GM06990 (cell line): ENCODE measurements around the gene TEX2.

Experiments used
- DNase-seq: peaks from one replicate; pipeline ENCODE4 v3.0.0-alpha.2; 2011; ENCODE audit not compliant: insufficient read length; ENCODE audit errors: extremely low read depth
- H3K27me3 ChIP-seq: replicated peaks from 2 replicates; pipeline ENCODE4 v1.6.0; 2011; ENCODE audit warnings: low read length; ENCODE audit not compliant: control insufficient read depth, insufficient read depth
- H3K36me3 ChIP-seq: 2 replicates; pipeline ENCODE4 v1.5.1; 2011; ENCODE audit warnings: low read length; ENCODE audit not compliant: control insufficient read depth, insufficient read depth
- H3K4me3 ChIP-seq: replicated peaks from 2 replicates; pipeline ENCODE4 v1.5.1; 2011; ENCODE audit warnings: low read depth, mild to moderate bottlenecking, control low read depth, low read length
- CTCF ChIP-seq: IDR thresholded peaks from 2 replicates; pipeline ENCODE4 v1.5.1; 2011; ENCODE audit warnings: low read length, control low read depth, mild to moderate bottlenecking, inconsistent platforms; ENCODE audit not compliant: insufficient read depth, poor library complexity, severe bottlenecking

The TEX2 gene

GRCh38 chr17:64300699-64300965 lies 37.6 kb upstream of the TEX2 start:
- Histone ChIP-seq H3K27me3 (peaks cover 2% of the 10 kb centered on the region), H3K36me3 (no peaks in the 10 kb centered on the region), H3K4me3 (no peak overlapping the region)
- no peak for DNase-seq
- no peak for TF ChIP-seq CTCF

DNA sequence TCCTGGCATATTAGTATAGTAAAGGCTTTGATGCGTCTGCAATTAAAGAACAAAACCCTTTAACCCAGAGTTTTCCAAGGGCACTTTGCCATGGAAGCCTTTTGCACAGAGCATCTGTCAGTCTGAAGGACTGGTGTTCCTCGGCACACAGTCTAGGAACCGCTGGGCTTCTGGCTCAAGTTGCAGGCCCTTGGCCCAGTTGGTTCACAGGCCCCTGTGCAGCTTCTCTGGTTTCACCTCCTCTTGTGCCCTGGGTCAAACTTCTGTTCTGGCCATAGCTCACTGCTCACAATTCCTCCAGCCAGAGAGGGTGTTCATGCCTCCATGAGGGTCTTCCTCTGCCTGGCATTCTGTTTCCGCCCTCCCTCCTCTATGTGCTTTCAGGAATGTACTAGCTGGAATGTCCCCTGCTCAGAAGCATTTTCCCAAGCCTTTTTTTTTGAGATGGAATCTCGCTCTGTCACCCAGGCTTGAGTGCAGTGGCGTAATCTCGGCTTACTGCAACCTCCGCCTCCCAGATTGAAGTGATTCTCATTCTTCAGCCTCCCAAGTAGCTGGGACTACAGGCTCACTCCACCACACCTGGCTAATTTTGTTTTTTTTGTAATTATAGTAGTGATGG lies 34.5 kb upstream of the TEX2 start:
- Histone ChIP-seq H3K4me3 (no peak overlapping the region), H3K27me3 (no peaks in the 10 kb centered on the region; the same call in 1 of the 2 replicates), H3K36me3 (no peaks in the 10 kb centered on the region)
- DNase-seq, result no peak
- no peak for TF ChIP-seq CTCF

DNA sequence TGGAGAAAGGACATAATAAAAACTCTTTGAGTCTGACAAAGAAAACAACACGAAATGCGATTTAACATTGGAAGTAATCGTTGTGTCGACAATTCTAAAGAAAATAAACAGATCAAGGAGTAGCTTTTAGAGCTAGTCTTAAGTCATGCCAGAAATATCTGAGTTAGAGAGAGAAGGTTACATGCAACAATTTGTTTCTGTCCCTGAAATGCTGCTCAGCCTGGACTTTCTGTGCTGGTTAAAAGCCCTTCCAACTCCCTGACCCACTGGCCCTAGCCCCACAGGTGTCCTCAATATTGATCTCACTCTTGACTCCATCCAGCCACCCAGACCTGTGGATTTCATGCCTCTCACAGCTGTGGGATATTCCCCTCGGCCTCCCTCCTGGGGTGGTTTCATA lies 33.2 kb upstream of the TEX2 start:
- H3K27me3 ChIP-seq, result no peaks in the 10 kb centered on the region
- TF ChIP-seq CTCF, result no peak
- H3K4me3 ChIP-seq, result no peak overlapping the region
- H3K36me3 ChIP-seq, result no peaks in the 10 kb centered on the region
- DNase-seq, result no peak

DNA sequence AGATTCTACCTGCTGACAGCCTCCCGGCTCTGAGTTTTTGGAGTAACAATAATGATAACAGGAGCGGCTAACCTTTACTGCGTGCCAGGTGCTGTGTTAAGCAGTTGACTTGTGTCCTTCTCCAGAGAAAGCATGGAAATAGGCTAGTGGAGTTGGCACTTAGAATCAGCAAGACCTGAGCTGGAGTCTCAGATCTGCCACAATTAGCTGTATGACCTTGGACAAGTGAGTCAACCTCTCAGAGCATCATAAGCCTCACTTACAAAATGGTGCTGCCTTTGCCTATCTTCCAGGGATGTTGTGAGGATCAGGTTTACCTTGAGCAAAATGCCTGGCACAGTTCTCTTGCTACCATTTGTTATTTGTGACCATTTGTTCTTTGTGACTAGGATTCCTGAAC lies 32.1 kb upstream of the TEX2 start:
- DNase-seq, result no peak
- Histone ChIP-seq H3K27me3 (no peaks in the 10 kb centered on the region), H3K4me3 (no peak overlapping the region), H3K36me3 (no peaks in the 10 kb centered on the region)
- no peak for TF ChIP-seq CTCF

GRCh38 chr17:64291268-64291851 lies 28.3 kb upstream of the TEX2 start:
- Histone ChIP-seq H3K36me3 (no peaks in the 10 kb centered on the region), H3K4me3 (no peak overlapping the region), H3K27me3 (no peaks in the 10 kb centered on the region)
- no peak for DNase-seq
- peak; percentile 54 for TF ChIP-seq CTCF

DNA sequence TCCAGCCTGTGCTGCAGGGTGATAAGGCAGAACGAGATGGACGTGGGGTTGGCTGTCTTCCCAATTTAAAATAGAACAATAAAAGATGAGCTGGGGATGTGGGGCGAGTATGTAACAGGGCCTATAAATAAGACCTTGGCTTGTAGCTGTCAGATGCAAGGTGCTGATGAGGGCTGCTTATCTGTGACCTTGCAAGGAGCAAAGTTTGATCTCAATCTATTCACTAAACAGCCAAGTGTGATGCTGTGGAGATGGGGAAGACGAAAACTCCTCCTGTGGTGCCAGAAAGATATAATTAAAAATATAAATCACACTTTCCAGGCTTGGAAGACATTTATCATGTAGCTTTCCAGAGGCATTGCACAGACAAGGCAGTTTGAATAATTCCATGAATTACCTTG lies 26.7 kb upstream of the TEX2 start:
- Histone ChIP-seq H3K4me3 (no peak overlapping the region), H3K27me3 (no peaks in the 10 kb centered on the region), H3K36me3 (no peaks in the 10 kb centered on the region)
- no peak for TF ChIP-seq CTCF
- DNase-seq, result no peak
